T-helper 2 cell treated with Interferon-gamma antibody and Interleukin-4, amounts not matched to agents 5 μg/mL and 100 μg/mL, for 36 hours (primary cell): ENCODE measurements around the gene MAP2.

Experiments
- DNase-seq: peaks from one replicate; pipeline ENCODE4 v3.0.0; 2021; ENCODE audit warnings: low spot score
- H3K27ac Mint-ChIP-seq: one replicate; pipeline ENCODE4 v1.8.0; 2021; ENCODE audit warnings: mild to moderate bottlenecking, mixed read lengths
- H3K27me3 Mint-ChIP-seq: one replicate; pipeline ENCODE4 v1.8.0; 2021; ENCODE audit warnings: low read depth, mixed read lengths
- H3K36me3 Mint-ChIP-seq: one replicate; pipeline ENCODE4 v1.8.0; 2021; ENCODE audit warnings: low read depth, mixed read lengths
- H3K4me1 Mint-ChIP-seq: one replicate; pipeline ENCODE4 v1.8.0; 2021; ENCODE audit warnings: low read depth, mixed read lengths
- H3K4me3 Mint-ChIP-seq: one replicate; pipeline ENCODE4 v1.8.0; 2022; ENCODE audit warnings: mild to moderate bottlenecking, moderate library complexity, mixed read lengths
- H3K9me3 Mint-ChIP-seq: one replicate; pipeline ENCODE4 v1.8.0; 2021; ENCODE audit warnings: mixed read lengths

Gene MAP2

DNA sequence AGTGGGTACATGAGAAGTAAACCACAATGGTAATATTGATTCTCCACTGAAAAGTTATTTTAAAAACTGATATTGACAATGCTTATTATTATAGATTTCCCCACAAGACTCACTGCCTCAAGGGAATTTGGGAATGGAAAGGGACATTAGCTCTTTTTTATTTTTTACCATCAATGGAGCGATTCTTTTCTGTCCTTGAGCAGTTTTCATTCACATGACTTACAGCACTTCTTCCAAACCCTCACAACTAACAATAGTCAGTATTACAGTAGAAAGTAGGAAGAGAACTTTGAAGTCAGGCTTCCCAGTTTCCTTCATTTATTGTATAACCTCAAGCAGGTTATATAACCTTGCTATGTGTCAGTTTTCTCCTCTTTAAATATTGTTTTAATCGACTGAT, 343.5 kb downstream of the MAP2 start:
- Mint-ChIP-seq H3K27me3 (peaks cover 9% of the 10 kb centered on the region), H3K4me1 (no peaks in the 10 kb centered on the region), H3K9me3 (no peaks in the 10 kb centered on the region), H3K4me3 (no peak overlapping the region), H3K27ac (no peak overlapping the region), H3K36me3 (no peaks in the 10 kb centered on the region)
- DNase-seq, result no peak

DNA sequence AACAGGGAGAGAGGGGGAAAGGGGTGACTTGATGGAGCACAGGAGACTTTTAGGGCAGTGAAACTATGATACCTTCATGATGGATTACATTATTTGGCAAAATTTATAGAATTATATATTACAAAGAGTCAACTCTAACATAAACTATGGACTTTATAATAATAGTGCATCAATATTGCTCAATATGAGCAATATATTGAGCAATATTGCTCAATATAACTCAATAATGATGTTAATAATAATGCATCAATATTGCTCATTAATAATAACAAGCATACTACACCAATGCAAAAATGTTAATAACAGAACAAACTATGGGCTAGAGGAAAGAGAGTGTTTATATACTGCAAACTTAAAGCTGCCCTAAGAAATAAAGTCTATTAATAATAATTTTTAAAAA, 344.7 kb downstream of the MAP2 start:
- Mint-ChIP-seq H3K9me3 (no peaks in the 10 kb centered on the region), H3K36me3 (no peaks in the 10 kb centered on the region), H3K27ac (no peak overlapping the region), H3K27me3 (peaks cover 16% of the 10 kb centered on the region), H3K4me1 (no peaks in the 10 kb centered on the region), H3K4me3 (no peak overlapping the region)
- DNase-seq, result no peak

DNA sequence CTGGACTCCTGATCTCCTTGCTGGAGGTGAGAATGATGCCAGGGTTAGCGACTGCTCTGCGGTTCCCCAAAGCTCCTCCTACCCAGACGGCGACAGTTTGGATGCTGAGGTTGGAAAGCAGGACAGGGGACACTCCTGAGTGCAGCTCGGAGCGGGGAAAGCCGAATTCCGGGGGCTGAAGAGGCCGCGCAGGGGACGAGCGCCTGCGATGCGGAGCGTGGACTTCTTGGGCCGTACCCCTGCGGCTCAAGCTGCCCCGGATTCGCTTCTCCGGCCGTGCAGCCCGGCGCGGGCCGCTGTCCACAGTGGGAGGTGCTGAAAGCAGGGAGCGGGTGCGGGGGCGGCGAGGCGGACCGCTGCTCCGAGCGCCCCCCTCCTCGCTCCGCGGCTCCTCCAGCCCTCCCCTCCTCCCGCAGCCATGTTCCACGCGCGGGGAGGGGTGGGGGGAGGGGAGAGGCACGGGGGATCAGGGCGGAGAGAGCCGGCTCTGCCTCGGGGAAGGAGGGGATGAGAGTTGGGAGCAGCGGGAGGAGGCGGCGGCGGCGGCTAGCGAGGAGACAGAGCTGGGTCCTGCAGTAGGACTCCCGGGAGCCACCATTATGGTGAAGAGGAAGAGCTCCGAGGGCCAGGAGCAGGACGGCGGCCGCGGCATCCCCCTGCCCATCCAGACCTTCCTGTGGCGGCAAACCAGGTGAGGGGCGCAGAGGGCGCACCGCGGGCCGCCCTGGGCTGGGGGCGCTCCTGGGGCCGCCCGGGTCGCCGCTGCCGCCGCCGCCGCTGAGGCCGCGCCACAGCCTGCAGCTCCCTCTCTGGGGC, 347.8 kb downstream of the MAP2 start, which contains the start of gene UNC80:
Gene UNC80 (plus strand): TSS at position 359 of the 816 bp plus-strand sequence. CDS start 241 bp downstream, at position 600.
- H3K27ac Mint-ChIP-seq, result no peak within 1 kb of the TSS
- H3K36me3 Mint-ChIP-seq, result no peaks in the 10 kb centered on the region
- H3K27me3 Mint-ChIP-seq, result peaks cover 16% of the 10 kb centered on the region
- H3K4me3 Mint-ChIP-seq, result no peak within 1 kb of the TSS
- no peaks in the 10 kb centered on the region for H3K9me3 Mint-ChIP-seq
- peak; percentile 30 for DNase-seq
- no peaks in the 10 kb centered on the region for H3K4me1 Mint-ChIP-seq

DNA sequence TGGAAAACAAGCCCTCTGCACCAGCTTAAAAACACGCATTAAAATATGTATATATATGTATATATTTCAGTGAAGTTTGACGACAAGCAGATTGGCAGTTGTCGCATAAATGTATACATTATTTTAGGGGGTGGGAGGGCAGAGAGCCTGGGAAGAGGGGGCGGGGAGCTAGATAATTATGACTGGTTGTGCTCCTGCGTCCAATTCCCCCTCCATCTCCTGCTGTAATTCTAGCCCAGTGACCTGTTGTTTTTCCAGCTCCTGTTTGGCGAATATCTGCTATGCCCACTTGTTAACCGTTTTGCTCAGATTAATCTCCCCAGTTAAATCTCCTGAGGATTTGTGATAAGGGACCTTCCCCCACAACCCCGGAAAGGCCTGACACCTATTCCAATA, 348.4 kb downstream of the MAP2 start:
- Mint-ChIP-seq H3K9me3 (no peaks in the 10 kb centered on the region), H3K27me3 (peaks cover 16% of the 10 kb centered on the region), H3K36me3 (no peaks in the 10 kb centered on the region), H3K4me1 (no peaks in the 10 kb centered on the region), H3K27ac (no peak overlapping the region), H3K4me3 (no peak overlapping the region)
- DNase-seq, result no peak

DNA sequence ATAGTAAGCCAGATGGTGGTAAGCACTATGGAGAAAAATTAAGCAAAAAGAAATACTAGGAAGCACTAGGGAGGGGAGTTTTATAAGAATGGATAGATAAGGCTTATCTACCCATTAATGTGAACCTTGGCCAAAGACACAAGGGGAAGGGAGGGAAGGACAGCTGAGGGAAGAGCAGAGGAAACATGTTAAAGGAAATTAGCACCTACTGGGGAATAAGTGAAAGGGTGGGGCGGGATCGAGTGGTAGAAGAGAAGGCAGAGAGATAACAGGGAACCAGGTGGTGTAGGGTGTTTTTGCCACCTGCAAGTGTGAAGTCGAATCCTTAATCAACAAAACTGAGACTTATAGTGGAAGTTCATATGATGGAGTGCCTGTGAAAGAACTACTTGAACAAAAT, 349.5 kb downstream of the MAP2 start:
- no peaks in the 10 kb centered on the region for H3K9me3 Mint-ChIP-seq
- peaks cover 16% of the 10 kb centered on the region for H3K27me3 Mint-ChIP-seq
- H3K4me1 Mint-ChIP-seq, result no peaks in the 10 kb centered on the region
- no peak for DNase-seq
- no peaks in the 10 kb centered on the region for H3K36me3 Mint-ChIP-seq
- H3K27ac Mint-ChIP-seq, result no peak overlapping the region
- no peak overlapping the region for H3K4me3 Mint-ChIP-seq
